Skin of body (tissue), 2 donors: ENCODE measurements around the gene PTPRN2. TPM values are rescaled to one million over a fixed set of nuclear protein-coding genes. Genes with fewer than 3 reads are reported as not detected.

ENCODE experiments used
- DNase-seq: peaks from one replicate; lab custom pipeline; 2025; lab: John Stamatoyannopoulos, UW
- total RNA-seq: library from RNA; depleted of rRNA; stranded (reverse); fragments of >200 nt; gene quantifications from one replicate; pipeline ENCODE4 v1.2.3, GENCODE V29; 2014

PTPRN2 gene
- total RNA-seq, 1 donor from 2014 or later = 0.99 TPM

DNA sequence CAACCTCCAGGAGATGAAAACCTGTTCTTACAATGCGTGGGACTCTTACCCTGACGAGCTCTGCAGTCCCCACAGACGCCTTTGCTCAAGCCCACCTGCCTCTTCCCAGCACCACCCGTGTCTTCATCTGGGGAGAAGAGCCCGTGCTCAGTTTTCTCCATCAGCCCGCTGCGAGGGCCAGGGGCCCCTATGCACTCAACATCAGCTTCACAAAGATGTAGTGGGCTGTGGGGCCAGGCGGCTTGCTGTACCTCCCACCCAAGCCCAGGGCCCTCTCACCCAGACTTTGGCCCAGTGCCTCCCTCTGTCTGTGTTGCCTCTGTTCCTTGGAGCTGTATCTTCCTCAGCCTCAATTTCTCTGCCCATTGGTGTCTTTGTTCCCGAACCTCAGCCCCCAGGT, 814.3 kb downstream of the PTPRN2 start:
- DNase-seq = no peak

- no peak for DNase-seq
These were observed 815.0 kb downstream of the PTPRN2 start for GRCh38 chr7:157772486-157773130.

DNA sequence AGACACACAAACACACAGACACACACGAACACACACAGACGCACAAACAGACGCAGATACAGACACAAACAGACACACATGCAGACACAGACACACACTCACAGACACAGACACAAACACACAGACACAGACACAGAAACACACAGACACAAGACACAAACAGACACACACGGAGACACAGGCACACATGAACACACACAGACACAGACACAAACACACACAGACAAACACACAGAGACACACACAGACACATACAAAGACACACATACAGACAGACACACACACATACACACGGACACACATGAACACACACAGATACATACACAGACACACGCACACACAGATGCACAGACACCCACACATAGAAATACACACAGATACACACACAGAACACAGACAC, 815.9 kb downstream of the PTPRN2 start:
- no peak for DNase-seq

GRCh38 chr7:157770716-157771320, 816.8 kb downstream of the PTPRN2 start:
- DNase-seq = no peak

- DNase-seq = no peak
These were observed 818.0 kb downstream of the PTPRN2 start for GRCh38 chr7:157769526-157770215.

DNA sequence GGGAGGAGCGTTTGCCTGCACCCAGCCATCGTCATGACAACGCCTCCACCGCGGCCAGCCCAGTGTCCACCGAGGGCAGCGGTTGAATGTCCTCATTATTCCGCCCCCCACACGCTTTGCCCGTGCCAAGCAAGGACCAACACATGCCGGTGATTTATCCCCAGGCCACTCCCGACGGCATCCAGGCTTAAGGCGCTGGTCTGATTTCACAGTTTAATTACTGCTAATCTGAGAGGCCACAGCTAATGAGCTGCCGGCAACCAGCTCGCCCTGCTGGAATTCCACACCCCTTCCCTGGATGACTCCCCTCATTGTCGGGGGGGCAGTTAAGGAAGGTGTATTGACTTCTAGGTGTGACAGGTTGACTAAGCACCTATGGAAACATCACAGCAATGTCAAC, 818.5 kb downstream of the PTPRN2 start:
- no peak for DNase-seq

- DNase-seq = no peak
These were observed 819.4 kb downstream of the PTPRN2 start for GRCh38 chr7:157768198-157768597.

- no peak for DNase-seq
These were observed 820.0 kb downstream of the PTPRN2 start for GRCh38 chr7:157767506-157768197.

DNA sequence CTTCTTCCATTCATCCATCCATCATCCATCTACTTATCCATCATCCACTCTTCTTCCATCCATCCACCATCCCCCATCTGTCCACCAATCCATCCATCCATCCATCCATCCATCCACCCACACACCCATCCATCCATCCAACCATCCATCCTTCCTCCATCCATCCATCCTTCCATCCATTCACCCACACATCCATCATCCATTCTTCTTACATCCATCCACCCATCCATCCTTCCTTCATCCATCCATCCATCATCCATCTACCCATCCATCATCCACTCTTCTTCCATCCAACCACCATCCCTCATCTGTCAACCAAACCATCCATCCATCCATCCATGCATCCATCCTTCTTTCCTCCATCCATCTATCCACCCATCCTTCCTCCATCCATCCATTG, 821.5 kb downstream of the PTPRN2 start:
- DNase-seq = no peak

GRCh38 chr7:157764946-157765537, 822.6 kb downstream of the PTPRN2 start:
- DNase-seq = no peak

DNA sequence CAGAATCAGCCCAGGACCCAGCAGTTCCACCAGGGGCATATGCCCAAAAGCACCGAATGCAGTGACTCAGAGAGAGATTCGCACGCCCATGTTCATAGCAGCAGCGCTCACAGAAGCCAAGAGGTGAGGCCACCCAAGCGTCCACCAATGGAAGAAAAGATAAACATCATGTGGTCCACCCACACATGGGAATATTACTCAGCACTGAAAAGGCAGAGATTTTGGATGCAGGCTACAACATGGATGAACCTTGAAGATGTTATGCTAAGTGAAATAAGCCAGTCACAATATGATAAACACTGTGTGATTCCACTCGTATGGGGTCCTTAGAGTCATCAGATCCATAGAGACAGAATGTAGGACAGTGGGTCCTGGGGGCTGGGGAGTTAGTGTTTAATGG, 823.4 kb downstream of the PTPRN2 start:
- DNase-seq = no peak

GRCh38 chr7:157763279-157764000, 824.2 kb downstream of the PTPRN2 start:
- DNase-seq = no peak

- no peak for DNase-seq
These were observed 824.8 kb downstream of the PTPRN2 start for GRCh38 chr7:157762824-157763223.

- no peak for DNase-seq
These were observed 827.5 kb downstream of the PTPRN2 start for GRCh38 chr7:157760004-157760730.

- DNase-seq = no peak
These were observed 828.3 kb downstream of the PTPRN2 start for GRCh38 chr7:157759246-157759805.

GRCh38 chr7:157758468-157759245, 829.0 kb downstream of the PTPRN2 start:
- DNase-seq = no peak

- no peak for DNase-seq
These were observed 829.7 kb downstream of the PTPRN2 start for GRCh38 chr7:157757776-157758467.

DNA sequence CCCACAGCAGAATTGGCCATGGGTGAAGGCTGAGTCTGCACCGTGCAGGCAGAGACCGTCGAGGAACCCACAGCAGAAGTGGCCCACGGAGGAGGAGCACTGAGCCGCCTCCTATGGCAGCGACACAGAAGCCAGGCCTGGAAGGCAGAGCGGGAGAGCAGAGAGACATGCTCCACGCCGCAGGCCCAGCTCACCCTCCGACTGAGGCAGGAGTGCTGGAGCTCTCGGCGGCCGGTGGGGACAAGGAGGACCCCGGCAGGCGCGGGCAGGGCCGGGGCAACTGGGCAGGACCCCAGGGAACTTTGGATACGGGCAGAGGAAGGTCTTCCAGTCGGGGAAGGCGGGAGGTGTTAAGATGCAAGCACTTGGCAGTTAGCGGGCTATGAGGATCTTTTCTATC, 830.4 kb downstream of the PTPRN2 start:
- no peak for DNase-seq

- DNase-seq = no peak
These were observed 831.9 kb downstream of the PTPRN2 start for GRCh38 chr7:157755741-157756140.
